Measurements from ENCODE around the gene WASF1. TPM values are rescaled to one million over a fixed set of nuclear protein-coding genes. Genes with fewer than 3 reads are reported as not detected.
A peak's percentile ranks its signal among the peaks of the same experiment; 100 is the strongest.

WASF1 gene
- total and polyA plus RNA-seq, 2 experiments from 2014 or later, result 12.3 to 25.1 TPM

GRCh38 chr6:110191477-110191876 is 12.0 kb upstream of the WASF1 start:
- DNase-seq, result no peak
- peaks cover 24% of the 10 kb centered on the region for H4K20me1 ChIP-seq (ENCODE audit: insufficient read depth)
- H3F3A ChIP-seq (ENCODE audit: insufficient read depth), result peaks cover 7% of the 10 kb centered on the region; the same call in 1 of the 2 replicates
- H3K4me3 ChIP-seq, result no peak overlapping the region
- no peaks in the 10 kb centered on the region for H3K9me2 ChIP-seq (ENCODE audit: insufficient read depth)
- TF ChIP-seq EZH2 (IDR thresholded peaks at IDR 0.05; ENCODE audit: insufficient read depth, poor library complexity, severe bottlenecking) (no peak), EZH2phosphoT487 (IDR thresholded peaks at IDR 0.05; ENCODE audit: insufficient read depth, low read depth) (no peak)
- H3K27me3 ChIP-seq (replicated peaks; ENCODE audit: insufficient read depth), result no peaks in the 10 kb centered on the region
- H3K4me2 ChIP-seq (ENCODE audit: unreplicated experiment), result no peak overlapping the region
- H3K4me1 ChIP-seq (ENCODE audit: insufficient read depth), result peaks cover 10% of the 10 kb centered on the region
- WGBS, 2 experiments (ENCODE audit: low coverage in 1 of 2, low lambda C conversion rate in 2 of 2, missing lambda C conversion rate in 2 of 2), result 95 to 98% methylated on average over 2 of the region's 2 CpGs
- in situ Hi-C loops (cut with MboI), result no loop called here
- peaks cover 11% of the 10 kb centered on the region; the same call in 1 of the 2 replicates for H3K36me3 ChIP-seq (ENCODE audit: low read depth)
- H3K79me2 ChIP-seq (ENCODE audit: insufficient read depth), result peaks cover 94% of the 10 kb centered on the region
- no peaks in the 10 kb centered on the region for H3K9me3 ChIP-seq (ENCODE audit: low read depth)
- no peak overlapping the region for H3K27ac ChIP-seq
- no peak overlapping the region for H3K9ac ChIP-seq
- H2AFZ ChIP-seq, result no peak overlapping the region

- no peak overlapping the region for H3K9ac ChIP-seq
- H3K4me3 ChIP-seq, result no peak overlapping the region
- TF ChIP-seq EZH2 (IDR thresholded peaks at IDR 0.05; ENCODE audit: insufficient read depth, poor library complexity, severe bottlenecking) (no peak), EZH2phosphoT487 (IDR thresholded peaks at IDR 0.05; ENCODE audit: insufficient read depth, low read depth) (no peak)
- no peak overlapping the region for H2AFZ ChIP-seq
- DNase-seq, result no peak
- peaks cover 94% of the 10 kb centered on the region for H3K79me2 ChIP-seq (ENCODE audit: insufficient read depth)
- H3K27me3 ChIP-seq (replicated peaks; ENCODE audit: insufficient read depth), result no peaks in the 10 kb centered on the region
- no peak overlapping the region for H3K4me2 ChIP-seq (ENCODE audit: unreplicated experiment)
- peaks cover 24% of the 10 kb centered on the region for H4K20me1 ChIP-seq (ENCODE audit: insufficient read depth)
- H3K4me1 ChIP-seq (ENCODE audit: insufficient read depth), result peaks cover 10% of the 10 kb centered on the region
- in situ Hi-C loops (cut with MboI), result no loop called here
- H3K36me3 ChIP-seq (ENCODE audit: low read depth), result peaks cover 11% of the 10 kb centered on the region; the same call in 1 of the 2 replicates
- H3K27ac ChIP-seq, result no peak overlapping the region
- H3K9me2 ChIP-seq (ENCODE audit: insufficient read depth), result no peaks in the 10 kb centered on the region
- peaks cover 7% of the 10 kb centered on the region; the same call in 1 of the 2 replicates for H3F3A ChIP-seq (ENCODE audit: insufficient read depth)
- 89 to 91% methylated on average over 4 to 6 of the region's 6 CpGs for WGBS, 2 experiments (ENCODE audit: low coverage in 1 of 2, low lambda C conversion rate in 2 of 2, missing lambda C conversion rate in 2 of 2)
- no peaks in the 10 kb centered on the region for H3K9me3 ChIP-seq (ENCODE audit: low read depth)
Observed at GRCh38 chr6:110190726-110191125, 11.3 kb upstream of the WASF1 start.

- H3K9me2 ChIP-seq (ENCODE audit: insufficient read depth), result no peaks in the 10 kb centered on the region
- no peak overlapping the region for H3K4me3 ChIP-seq
- no peak for TF ChIP-seq EZH2 (IDR thresholded peaks at IDR 0.05; ENCODE audit: insufficient read depth, poor library complexity, severe bottlenecking)
- TF ChIP-seq EZH2phosphoT487 (IDR thresholded peaks at IDR 0.05; ENCODE audit: insufficient read depth, low read depth), result no peak
- peak overlapping the region; percentile 15 for H3K4me2 ChIP-seq (ENCODE audit: unreplicated experiment)
- no peaks in the 10 kb centered on the region for H3K27me3 ChIP-seq (replicated peaks; ENCODE audit: insufficient read depth)
- H3K36me3 ChIP-seq (ENCODE audit: low read depth), result peaks cover 3% of the 10 kb centered on the region; the same call in 1 of the 2 replicates
- H3K9ac ChIP-seq, result no peak overlapping the region; the same call in 1 of the 2 replicates
- peaks cover 94% of the 10 kb centered on the region for H3K79me2 ChIP-seq (ENCODE audit: insufficient read depth)
- H3K27ac ChIP-seq, result peak overlapping the region; percentile 42
- peaks cover 24% of the 10 kb centered on the region for H4K20me1 ChIP-seq (ENCODE audit: insufficient read depth)
- peak; percentile 57 for DNase-seq
- peaks cover 7% of the 10 kb centered on the region; the same call in 1 of the 2 replicates for H3F3A ChIP-seq (ENCODE audit: insufficient read depth)
- no peaks in the 10 kb centered on the region for H3K9me3 ChIP-seq (ENCODE audit: low read depth)
- H2AFZ ChIP-seq, result no peak overlapping the region
- in situ Hi-C loops (cut with MboI), result no loop called here
- H3K4me1 ChIP-seq (ENCODE audit: insufficient read depth), result peaks cover 18% of the 10 kb centered on the region
Observed at GRCh38 chr6:110188791-110189190, 9.3 kb upstream of the WASF1 start.

GRCh38 chr6:110185879-110186278 is 6.4 kb upstream of the WASF1 start:
- Histone ChIP-seq H3K9me3 (ENCODE audit: low read depth) (no peaks in the 10 kb centered on the region), H3K36me3 (ENCODE audit: low read depth) (no peaks in the 10 kb centered on the region), H3F3A (ENCODE audit: insufficient read depth) (peaks cover 12% of the 10 kb centered on the region; the same call in 1 of the 2 replicates), H4K20me1 (ENCODE audit: insufficient read depth) (peaks cover 18% of the 10 kb centered on the region), H3K9me2 (ENCODE audit: insufficient read depth) (no peaks in the 10 kb centered on the region), H3K79me2 (ENCODE audit: insufficient read depth) (peaks cover 100% of the 10 kb centered on the region), H3K4me3 (no peak overlapping the region), H3K4me2 (ENCODE audit: unreplicated experiment) (no peak overlapping the region), H3K27ac (no peak overlapping the region), H2AFZ (no peak overlapping the region), H3K9ac (no peak overlapping the region), H3K4me1 (ENCODE audit: insufficient read depth) (peaks cover 45% of the 10 kb centered on the region), H3K27me3 (replicated peaks; ENCODE audit: insufficient read depth) (no peaks in the 10 kb centered on the region)
- DNase-seq, result no peak
- in situ Hi-C loops (cut with MboI), result no loop called here
- 95 to 99% methylated on average over 3 of the region's 3 CpGs for WGBS, 2 experiments (ENCODE audit: low coverage in 1 of 2, low lambda C conversion rate in 2 of 2, missing lambda C conversion rate in 2 of 2)
- TF ChIP-seq EZH2phosphoT487 (IDR thresholded peaks at IDR 0.05; ENCODE audit: insufficient read depth, low read depth) (no peak), EZH2 (IDR thresholded peaks at IDR 0.05; ENCODE audit: insufficient read depth, poor library complexity, severe bottlenecking) (no peak)
